Hepatocyte (in vitro differentiated cells): ENCODE results near the gene BIRC2. TPM values are rescaled to one million over a fixed set of nuclear protein-coding genes. Genes with fewer than 3 reads are reported as not detected.
A peak's percentile ranks its signal among the peaks of the same experiment; 100 is the strongest.

ENCODE experiments used
- DNase-seq: peaks from one replicate; pipeline ENCODE4 v3.0.0-alpha.2; 2016; ENCODE audit warnings: low spot score
- H2AFZ ChIP-seq: fragments of 200-600 bp; sonication (generic); 2 replicates; pipeline ENCODE4 v1.6.0; 2016; ENCODE audit warnings: antibody characterized with exemption, mild to moderate bottlenecking
- H3K27ac ChIP-seq: fragments of 200-600 bp; sonication (generic); 2 replicates; pipeline ENCODE4 v1.5.1; 2016; ENCODE audit warnings: mild to moderate bottlenecking
- H3K27me3 ChIP-seq: fragments of 200-600 bp; sonication (generic); 2 replicates; pipeline ENCODE4 v1.6.1; 2016
- H3K36me3 ChIP-seq: fragments of 200-600 bp; sonication (generic); replicated peaks from 2 replicates; pipeline ENCODE4 v1.5.1; 2016; ENCODE audit warnings: low read depth; ENCODE audit not compliant: insufficient read depth
- H3K4me1 ChIP-seq: fragments of 200-600 bp; sonication (generic); 2 replicates; pipeline ENCODE4 v1.5.1; 2016; ENCODE audit warnings: mild to moderate bottlenecking, moderate library complexity; ENCODE audit not compliant: insufficient read depth
- H3K4me2 ChIP-seq: fragments of 200-600 bp; sonication (generic); 2 replicates; pipeline ENCODE4 v1.6.0; 2016
- H3K4me3 ChIP-seq: fragments of 200-600 bp; sonication (generic); 2 replicates; pipeline ENCODE4 v1.5.1; 2016; ENCODE audit warnings: mild to moderate bottlenecking
- H3K79me2 ChIP-seq: fragments of 200-600 bp; sonication (generic); 2 replicates; pipeline ENCODE4 v1.6.0; 2017; ENCODE audit warnings: mild to moderate bottlenecking
- H3K9me2 ChIP-seq: fragments of 200-600 bp; sonication (generic); replicated peaks from 2 replicates; pipeline ENCODE4 v1.6.0; 2017; ENCODE audit warnings: mild to moderate bottlenecking; ENCODE audit not compliant: insufficient read depth
- H3K9me3 ChIP-seq: fragments of 200-600 bp; sonication (generic); 2 replicates; pipeline ENCODE4 v1.5.1; 2016; ENCODE audit warnings: low read depth, mild to moderate bottlenecking
- H4K20me1 ChIP-seq: fragments of 200-600 bp; sonication (generic); 2 replicates; pipeline ENCODE4 v1.6.0; 2016; ENCODE audit warnings: mild to moderate bottlenecking; ENCODE audit not compliant: insufficient read depth, poor library complexity, severe bottlenecking
- CTCF ChIP-seq: fragments of 200-600 bp; sonication (generic); IDR thresholded peaks from 2 replicates; pipeline ENCODE4 v1.5.1; 2016; ENCODE audit warnings: antibody characterized with exemption, mild to moderate bottlenecking; ENCODE audit not compliant: poor library complexity
- EZH2 ChIP-seq: fragments of 200-600 bp; sonication (generic); IDR thresholded peaks from 2 replicates; pipeline ENCODE4 v1.6.1; 2016; ENCODE audit warnings: antibody characterized with exemption, mild to moderate bottlenecking, borderline replicate concordance
- EZH2phosphoT487 ChIP-seq: fragments of 200-600 bp; sonication (generic); IDR thresholded peaks from one replicate; pipeline ENCODE4 v1.6.1; 2018; ENCODE audit warnings: antibody characterized with exemption, mild to moderate bottlenecking, low read depth, moderate library complexity; ENCODE audit not compliant: unreplicated experiment, severe bottlenecking
- WGBS: methylation state at CpG from one replicate; pipeline ENCODE4 v1.1.6; 2016; ENCODE audit warnings: low lambda C conversion rate; ENCODE audit errors: missing lambda C conversion rate; 5-methylcytosine and 5-hydroxymethylcytosine counted together
- polyA plus RNA-seq: library from polyadenylated mRNA; unstranded; fragments of >200 nt; fragmentation: Nextera tagmentation; extraction: Ambion mirVana; gene quantifications from 2 replicates; pipeline ENCODE4 v1.2.1, GENCODE V29; 2016
- total RNA-seq: library from RNA; depleted of rRNA; stranded (reverse); fragments of >200 nt; gene quantifications from 2 replicates; pipeline ENCODE4 v1.2.3, GENCODE V29; 2014

The BIRC2 gene
- total and polyA plus RNA-seq, 2 experiments from 2014 or later: 37.7 to 85.7 TPM

GRCh38 chr11:102361086-102362031 lies 14.3 kb downstream of the BIRC2 start:
- 97% methylated on average over 5 of the region's 5 CpGs for WGBS
- Histone ChIP-seq H3K4me3 (no peak overlapping the region), H2AFZ (no peak overlapping the region), H3K9me3 (no peaks in the 10 kb centered on the region), H3K27me3 (no peaks in the 10 kb centered on the region), H4K20me1 (no peaks in the 10 kb centered on the region), H3K4me1 (no peaks in the 10 kb centered on the region), H3K36me3 (no peaks in the 10 kb centered on the region), H3K4me2 (no peak overlapping the region), H3K79me2 (peaks cover 60% of the 10 kb centered on the region), H3K27ac (no peak overlapping the region), H3K9me2 (no peaks in the 10 kb centered on the region)
- TF ChIP-seq CTCF (no peak), EZH2 (no peak), EZH2phosphoT487 (no peak)
- DNase-seq: no peak

- Histone ChIP-seq H3K9me3 (no peaks in the 10 kb centered on the region), H3K36me3 (no peaks in the 10 kb centered on the region), H3K4me3 (no peak overlapping the region), H3K79me2 (peaks cover 29% of the 10 kb centered on the region), H2AFZ (no peak overlapping the region), H3K4me2 (no peak overlapping the region), H3K27me3 (no peaks in the 10 kb centered on the region), H4K20me1 (no peaks in the 10 kb centered on the region), H3K4me1 (no peaks in the 10 kb centered on the region), H3K9me2 (no peaks in the 10 kb centered on the region), H3K27ac (no peak overlapping the region)
- TF ChIP-seq EZH2phosphoT487 (no peak), EZH2 (no peak), CTCF (no peak)
- 95% methylated on average over 1 of the region's 1 CpG for WGBS
- no peak for DNase-seq
Observed at GRCh38 chr11:102364991-102365390, 18.0 kb downstream of the BIRC2 start.

GRCh38 chr11:102367364-102367763 lies 20.4 kb downstream of the BIRC2 start:
- DNase-seq: peak; percentile 35
- H3K9me2 ChIP-seq: no peaks in the 10 kb centered on the region
- TF ChIP-seq EZH2 (no peak), CTCF (peak; percentile 48)
- H3K36me3 ChIP-seq: no peaks in the 10 kb centered on the region
- WGBS: 70% methylated on average over 6 of the region's 6 CpGs
- H3K4me2 ChIP-seq: no peak overlapping the region
- H2AFZ ChIP-seq: no peak overlapping the region
- no peaks in the 10 kb centered on the region for H4K20me1 ChIP-seq
- H3K27me3 ChIP-seq: no peaks in the 10 kb centered on the region
- no peak overlapping the region for H3K4me3 ChIP-seq
- no peaks in the 10 kb centered on the region for H3K4me1 ChIP-seq
- peaks cover 15% of the 10 kb centered on the region for H3K79me2 ChIP-seq
- H3K27ac ChIP-seq: no peak overlapping the region
- H3K9me3 ChIP-seq: no peaks in the 10 kb centered on the region
